B cell (primary cell): ENCODE measurements around the gene CAMK2D. TPM values are rescaled to one million over a fixed set of nuclear protein-coding genes. Genes with fewer than 3 reads are reported as not detected.

Experiments
- ATAC-seq: fragments of 200-7000 bp; cut with Tn5 transposase; one replicate; pipeline ENCODE4 v1.10.0; 2021; ENCODE audit warnings: low read depth, mild to moderate bottlenecking, moderate number of reproducible peaks, moderate library complexity
- CTCF ChIA-PET: fragments of 350-600 bp; sonication (Branson Sonifier 250); formaldehyde crosslinking; loops from one replicate; lab custom pipeline; 2021; ENCODE audit warnings: antibody characterized with exemption, inconsistent platforms; lab: Charles Lee
- POLR2A ChIA-PET: fragments of 350-600 bp; sonication (Branson Sonifier 250); formaldehyde crosslinking; loops from one replicate; lab custom pipeline; 2021; ENCODE audit warnings: antibody characterized with exemption; lab: Charles Lee
- DNase-seq: peaks from one replicate; pipeline ENCODE4 v3.0.0; 2013
- H2AFZ ChIP-seq: 2 replicates; pipeline ENCODE4 v1.6.1; 2012; ENCODE audit warnings: mild to moderate bottlenecking, low read depth, low read length; ENCODE audit not compliant: insufficient read depth, poor library complexity, severe bottlenecking
- H3K27ac ChIP-seq, 2 donors: 1 replicate in 1 of 2; 2 replicates in 1 of 2; pipeline ENCODE4 v1.5.1; 2012 to 2013; ENCODE audit warnings: low read length in 2 of 2, mild to moderate bottlenecking in 2 of 2, moderate library complexity in 1 of 2
- H3K27me3 ChIP-seq, 4 experiments: fragments of 200-600 bp in 1 of 4; sonication (generic) in 1 of 4; replicated peaks in 1 of 4; 1 replicate in 2 of 4; 2 replicates in 2 of 4; pipeline versions ENCODE4 v1.6.1 to v1.7.0; 2013 to 2016; ENCODE audit warnings: low read length in 3 of 4, mild to moderate bottlenecking in 2 of 4, mixed read lengths in 1 of 4, moderate library complexity in 1 of 4; ENCODE audit not compliant: insufficient read depth in 4 of 4, control insufficient read depth in 3 of 4; ENCODE audit errors: control extremely low read depth in 1 of 4
- H3K36me3 ChIP-seq, 2 experiments: replicated peaks in 1 of 2; 1 replicate in 1 of 2; 2 replicates in 1 of 2; pipeline versions ENCODE4 v1.6.1 to v1.7.1; 2013; ENCODE audit warnings: low read length in 1 of 2; ENCODE audit not compliant: insufficient read depth in 2 of 2, control insufficient read depth in 1 of 2; ENCODE audit errors: control extremely low read depth in 1 of 2, extremely low read depth in 1 of 2
- H3K4me1 ChIP-seq, 2 donors: fragments of 200-600 bp in 1 of 2; sonication (generic) in 1 of 2; 1 replicate in 1 of 2; 2 replicates in 1 of 2; pipeline versions ENCODE4 v1.5.1 to v1.6.1; 2013 to 2017; ENCODE audit warnings: low read length in 2 of 2; ENCODE audit not compliant: control insufficient read depth in 2 of 2, insufficient read depth in 2 of 2
- H3K4me2 ChIP-seq: replicated peaks from 2 replicates; pipeline ENCODE3; 2012; ENCODE audit warnings: mild to moderate bottlenecking, low read depth, low read length; ENCODE audit not compliant: poor library complexity, severe bottlenecking
- H3K4me3 ChIP-seq, 5 experiments: fragments of 200-600 bp in 1 of 5; sonication (generic) in 1 of 5; 1 replicate in 3 of 5; 2 replicates in 2 of 5; pipeline versions ENCODE4 v1.5.1 to v1.7.0; 2011 to 2016; ENCODE audit warnings: low read length in 4 of 5, mild to moderate bottlenecking in 4 of 5, low read depth in 2 of 5, control low read depth in 1 of 5, moderate library complexity in 1 of 5; ENCODE audit not compliant: insufficient read depth in 1 of 5; ENCODE audit errors: control extremely low read depth in 1 of 5, extremely low read depth in 1 of 5
- H3K79me2 ChIP-seq: fragments of 200-600 bp; sonication (generic); one replicate; pipeline ENCODE4 v1.6.0; 2016; ENCODE audit warnings: low read length; ENCODE audit not compliant: control insufficient read depth, insufficient read depth
- H3K9ac ChIP-seq: fragments of 200-600 bp; sonication (generic); 2 replicates; pipeline ENCODE4 v1.6.1; 2017; ENCODE audit warnings: mild to moderate bottlenecking, low read length, moderate library complexity
- H3K9me3 ChIP-seq, 3 donors: one replicate each; pipeline versions ENCODE4 v1.6.1 to v1.7.1; 2013; ENCODE audit warnings: low read length in 2 of 3; ENCODE audit not compliant: control insufficient read depth in 2 of 3, insufficient read depth in 1 of 3; ENCODE audit errors: control extremely low read depth in 1 of 3
- H4K20me1 ChIP-seq: 2 replicates; pipeline ENCODE4 v1.6.0; 2012; ENCODE audit warnings: mild to moderate bottlenecking, low read length; ENCODE audit not compliant: insufficient read depth, control insufficient read depth, poor library complexity, severe bottlenecking
- H3K27ac Mint-ChIP-seq: one replicate; pipeline ENCODE4 v1.8.0; 2021; ENCODE audit warnings: mixed read lengths
- H3K27me3 Mint-ChIP-seq: one replicate; pipeline ENCODE4 v1.8.0; 2021; ENCODE audit warnings: mixed read lengths
- H3K4me1 Mint-ChIP-seq: one replicate; pipeline ENCODE4 v1.8.0; 2021; ENCODE audit warnings: mixed read lengths
- H3K4me3 Mint-ChIP-seq: one replicate; pipeline ENCODE4 v1.8.0; 2021; ENCODE audit warnings: mixed read lengths
- H3K9me3 Mint-ChIP-seq: one replicate; pipeline ENCODE4 v1.8.0; 2022; ENCODE audit warnings: mixed read lengths; ENCODE audit not compliant: insufficient read depth
- EZH2 ChIP-seq: IDR thresholded peaks from 2 replicates; pipeline ENCODE4 v1.6.1; 2012; ENCODE audit warnings: borderline replicate concordance, low read depth, mild to moderate bottlenecking, moderate library complexity, low read length; ENCODE audit not compliant: insufficient read depth, poor library complexity, severe bottlenecking
- WGBS: methylation state at CpG from one replicate; pipeline ENCODE4 v1.1.5; 2013; ENCODE audit warnings: missing lambda C conversion rate; ENCODE audit not compliant: insufficient coverage; 5-methylcytosine and 5-hydroxymethylcytosine counted together
- intact Hi-C: fragments of 100-400 bp; cut with micrococcal nuclease; formaldehyde crosslinking; loops from one replicate; pipeline ENCODE4 v1.10.0; 2022
- polyA plus RNA-seq: library from polyadenylated mRNA; depleted of rRNA; stranded (reverse); fragments of >200 nt; gene quantifications from 2 replicates; pipeline ENCODE4 v1.2.3, GENCODE V29; 2012
- total RNA-seq, 2 donors: library from RNA; stranded (reverse); fragments of 120-200 nt in 1 of 2; gene quantifications; 1 replicate in 1 of 2; 2 replicates in 1 of 2; pipeline versions ENCODE4 v1.2.3 to v1.2.4, GENCODE V29; 2013 to 2022
- TF ChIP-seq, protein P1 (sequence below): fragments of 200-600 bp; IDR thresholded peaks from one replicate; pipeline ENCODE4 v1.8.0; 2022; ENCODE audit warnings: antibody characterized with exemption, mild to moderate bottlenecking

Gene CAMK2D
- total and polyA plus RNA-seq, 2 donors (not counting 1 experiment from before 2014, with no cell fraction given) = 26.3 to 57.0 TPM

DNA sequence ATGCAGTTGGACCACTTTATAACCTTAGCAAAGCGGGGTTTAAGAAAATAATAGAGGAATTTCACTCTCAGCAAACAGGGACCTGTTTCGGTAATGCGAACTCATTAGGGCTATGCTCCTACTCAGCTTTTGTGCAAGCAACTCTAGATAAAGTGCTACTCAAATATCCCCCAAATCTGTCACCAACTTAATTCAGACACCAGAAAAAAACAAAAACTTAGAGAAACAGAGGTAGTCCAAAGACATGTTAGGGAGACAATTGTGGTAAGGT is 123.0 kb downstream of the CAMK2D start:
- Mint-ChIP-seq H3K4me3 (peak overlapping the region; percentile 69), H3K4me1 (peaks cover 74% of the 10 kb centered on the region), H3K27me3 (no peaks in the 10 kb centered on the region), H3K27ac (peak overlapping the region; percentile 85), H3K9me3 (no peaks in the 10 kb centered on the region)
- ChIA-PET CTCF (interaction anchor here (0.7 to 2.9 kb wide), 7 partner anchors 10 to 91 kb away, joined by 3 to 11 read pairs (median 7); no protein-coding TSS in a partner anchor), POLR2A (interaction anchor here (0.7 kb wide), 1 partner anchor 175 kb away, joined by 3 read pairs; no protein-coding TSS in a partner anchor)
- H3K27me3 ChIP-seq = no peaks in the 10 kb centered on the region
- H3K4me2 ChIP-seq = peak overlapping the region; percentile 67
- H3K4me3 ChIP-seq = peak overlapping the region in 2 of 5 experiments; percentile 11 to 33
- WGBS = no CpG with 5 or more reads among the region's 3 CpGs
- peaks cover 61% of the 10 kb centered on the region for H3K79me2 ChIP-seq
- H3K9ac ChIP-seq = peak overlapping the region; percentile 15
- intact Hi-C loops = loop anchor here (5.0 kb wide), 2 partner anchors 254 to 269 kb away; no protein-coding TSS in a partner anchor
- peaks cover 75 to 85% of the 10 kb centered on the region in 2 donors for H3K4me1 ChIP-seq
- peak overlapping the region; percentile 7 to 26 for H3K27ac ChIP-seq
- H3K9me3 ChIP-seq = peaks cover 0 to 7% (median 6%) of the 10 kb centered on the region in 3 donors
- DNase-seq (no peak), ATAC-seq (no peak)
- H2AFZ ChIP-seq = no peak overlapping the region
- H3K36me3 ChIP-seq = peaks cover 0 to 1% of the 10 kb centered on the region in 2 experiments
- TF ChIP-seq, protein P1, sequence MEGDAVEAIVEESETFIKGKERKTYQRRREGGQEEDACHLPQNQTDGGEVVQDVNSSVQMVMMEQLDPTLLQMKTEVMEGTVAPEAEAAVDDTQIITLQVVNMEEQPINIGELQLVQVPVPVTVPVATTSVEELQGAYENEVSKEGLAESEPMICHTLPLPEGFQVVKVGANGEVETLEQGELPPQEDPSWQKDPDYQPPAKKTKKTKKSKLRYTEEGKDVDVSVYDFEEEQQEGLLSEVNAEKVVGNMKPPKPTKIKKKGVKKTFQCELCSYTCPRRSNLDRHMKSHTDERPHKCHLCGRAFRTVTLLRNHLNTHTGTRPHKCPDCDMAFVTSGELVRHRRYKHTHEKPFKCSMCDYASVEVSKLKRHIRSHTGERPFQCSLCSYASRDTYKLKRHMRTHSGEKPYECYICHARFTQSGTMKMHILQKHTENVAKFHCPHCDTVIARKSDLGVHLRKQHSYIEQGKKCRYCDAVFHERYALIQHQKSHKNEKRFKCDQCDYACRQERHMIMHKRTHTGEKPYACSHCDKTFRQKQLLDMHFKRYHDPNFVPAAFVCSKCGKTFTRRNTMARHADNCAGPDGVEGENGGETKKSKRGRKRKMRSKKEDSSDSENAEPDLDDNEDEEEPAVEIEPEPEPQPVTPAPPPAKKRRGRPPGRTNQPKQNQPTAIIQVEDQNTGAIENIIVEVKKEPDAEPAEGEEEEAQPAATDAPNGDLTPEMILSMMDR = no peak
- no peak for TF ChIP-seq EZH2
- H4K20me1 ChIP-seq = no peaks in the 10 kb centered on the region

DNA sequence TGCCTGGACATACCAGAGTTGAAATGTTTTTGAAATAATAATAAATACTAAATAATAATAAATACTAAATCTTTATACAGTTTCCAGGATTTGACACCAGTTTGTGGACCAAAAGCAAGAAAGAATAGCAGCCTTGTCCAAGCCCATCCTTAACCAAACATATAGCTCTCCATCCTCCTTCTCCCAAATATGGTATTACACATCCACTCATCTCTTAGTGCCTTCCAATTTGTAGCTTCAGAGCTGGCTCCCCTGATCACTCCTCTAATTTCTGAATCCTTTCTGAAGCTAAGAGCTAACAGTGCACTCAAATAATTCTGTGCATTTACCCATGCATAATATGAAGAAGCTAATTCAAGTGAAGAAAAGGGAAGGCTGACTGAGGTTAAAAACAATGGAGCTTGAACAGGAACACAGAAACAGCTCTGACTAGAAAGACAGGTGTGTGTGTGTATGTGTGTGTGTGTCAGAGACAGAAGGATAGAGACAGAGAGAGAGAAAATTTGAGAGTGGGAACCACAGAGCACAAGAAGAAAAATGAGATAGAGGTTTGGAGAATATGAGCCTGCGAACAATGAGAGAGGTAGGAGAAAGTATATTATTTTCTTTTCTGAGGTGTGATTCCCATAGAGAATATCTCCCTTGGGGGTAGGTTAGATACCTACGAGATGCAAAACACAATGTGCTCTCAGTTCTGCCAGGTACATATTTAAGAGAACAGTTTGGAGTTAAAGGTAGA is 123.5 kb downstream of the CAMK2D start:
- Histone ChIP-seq H4K20me1 (peaks cover 2% of the 10 kb centered on the region), H3K27me3 (no peaks in the 10 kb centered on the region), H3K79me2 (peaks cover 61% of the 10 kb centered on the region), H3K4me1 (peaks cover 70 to 82% of the 10 kb centered on the region in 2 donors), H3K4me3 (peak overlapping the region in 3 of 5 experiments; percentile 11 to 33 (median 21)), H3K27ac (peak overlapping the region; percentile 26 to 71), H3K36me3 (peaks cover 2 to 3% of the 10 kb centered on the region in 2 experiments), H2AFZ (no peak overlapping the region), H3K9ac (peak overlapping the region; percentile 15), H3K4me2 (peak overlapping the region; percentile 67), H3K9me3 (peaks cover 0 to 7% (median 6%) of the 10 kb centered on the region in 3 donors)
- H3K4me3 Mint-ChIP-seq = peak overlapping the region; percentile 69
- POLR2A ChIA-PET = interaction anchor here (0.7 kb wide), 1 partner anchor 175 kb away, joined by 3 read pairs; no protein-coding TSS in a partner anchor
- H3K27ac Mint-ChIP-seq = peak overlapping the region; percentile 85
- intact Hi-C loops = loop anchor here (2.0 to 5.0 kb wide), 4 partner anchors 19 to 269 kb away; no protein-coding TSS in a partner anchor
- DNase-seq = peak; percentile 51
- TF ChIP-seq, protein P1 = no peak
- no peak for TF ChIP-seq EZH2
- ATAC-seq = peak; percentile 18
- no peaks in the 10 kb centered on the region for H3K9me3 Mint-ChIP-seq
- WGBS = 67% methylated on average over 1 of the region's 2 CpGs
- CTCF ChIA-PET = interaction anchor here (0.7 to 2.9 kb wide), 10 partner anchors 10 to 242 kb away, joined by 3 to 11 read pairs (median 4); no protein-coding TSS in a partner anchor
- no peaks in the 10 kb centered on the region for H3K27me3 Mint-ChIP-seq
- peaks cover 74% of the 10 kb centered on the region for H3K4me1 Mint-ChIP-seq
